Measurements from ENCODE around the gene IFT20.

DNA sequence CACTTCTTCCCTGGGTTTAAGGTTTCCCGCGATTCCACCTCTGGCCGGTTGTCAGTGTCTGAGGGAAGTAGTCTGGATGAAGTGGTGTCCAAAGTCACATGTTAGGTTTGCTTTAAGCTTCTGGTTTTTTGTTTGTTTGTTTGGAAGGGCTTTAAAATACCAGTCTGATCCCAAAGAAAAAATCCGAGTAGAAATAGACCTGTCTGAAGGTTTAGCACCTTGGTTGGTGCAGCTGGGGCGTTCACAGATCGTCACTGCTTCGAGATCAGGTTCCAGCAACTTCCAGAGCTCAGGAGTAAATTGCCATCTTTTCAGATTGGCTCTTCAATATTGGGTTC is 15.7 kb downstream of the IFT20 start:
- TF ChIP-seq EP300 (IDR thresholded peaks at IDR 0.05), result no peak
- TF ChIP-seq POLR2AphosphoS5 (IDR thresholded peaks at IDR 0.05), result no peak
- TF ChIP-seq, protein P1, sequence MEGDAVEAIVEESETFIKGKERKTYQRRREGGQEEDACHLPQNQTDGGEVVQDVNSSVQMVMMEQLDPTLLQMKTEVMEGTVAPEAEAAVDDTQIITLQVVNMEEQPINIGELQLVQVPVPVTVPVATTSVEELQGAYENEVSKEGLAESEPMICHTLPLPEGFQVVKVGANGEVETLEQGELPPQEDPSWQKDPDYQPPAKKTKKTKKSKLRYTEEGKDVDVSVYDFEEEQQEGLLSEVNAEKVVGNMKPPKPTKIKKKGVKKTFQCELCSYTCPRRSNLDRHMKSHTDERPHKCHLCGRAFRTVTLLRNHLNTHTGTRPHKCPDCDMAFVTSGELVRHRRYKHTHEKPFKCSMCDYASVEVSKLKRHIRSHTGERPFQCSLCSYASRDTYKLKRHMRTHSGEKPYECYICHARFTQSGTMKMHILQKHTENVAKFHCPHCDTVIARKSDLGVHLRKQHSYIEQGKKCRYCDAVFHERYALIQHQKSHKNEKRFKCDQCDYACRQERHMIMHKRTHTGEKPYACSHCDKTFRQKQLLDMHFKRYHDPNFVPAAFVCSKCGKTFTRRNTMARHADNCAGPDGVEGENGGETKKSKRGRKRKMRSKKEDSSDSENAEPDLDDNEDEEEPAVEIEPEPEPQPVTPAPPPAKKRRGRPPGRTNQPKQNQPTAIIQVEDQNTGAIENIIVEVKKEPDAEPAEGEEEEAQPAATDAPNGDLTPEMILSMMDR (IDR thresholded peaks at IDR 0.05), result no peak

All from stomach (tissue), 4 donors.